Upper lobe of right lung (tissue), 1 donor: ENCODE data around the gene CDH4. TPM values are rescaled to one million over a fixed set of nuclear protein-coding genes. Genes with fewer than 3 reads are reported as not detected.
A peak's percentile ranks its signal among the peaks of the same experiment; 100 is the strongest.

Experiments used
- ATAC-seq: fragments of 200-7000 bp; cut with Tn5 transposase; one replicate; pipeline ENCODE4 v1.9.1; 2020; ENCODE audit warnings: mild to moderate bottlenecking, moderate library complexity
- DNase-seq: peaks from one replicate; pipeline ENCODE4 v3.0.0-alpha.2; 2020
- H3K27ac ChIP-seq: fragments of 200-600 bp; one replicate; pipeline ENCODE4 v1.8.0; 2022
- H3K27me3 ChIP-seq: fragments of 200-600 bp; one replicate; pipeline ENCODE4 v1.8.0; 2022; ENCODE audit warnings: mild to moderate bottlenecking
- H3K36me3 ChIP-seq: fragments of 200-600 bp; one replicate; pipeline ENCODE4 v1.8.0; 2022
- H3K4me1 ChIP-seq: fragments of 200-600 bp; one replicate; pipeline ENCODE4 v1.8.0; 2022
- H3K4me3 ChIP-seq: fragments of 200-600 bp; one replicate; pipeline ENCODE4 v1.8.0; 2022; ENCODE audit warnings: mild to moderate bottlenecking
- H3K9me3 ChIP-seq: fragments of 200-600 bp; one replicate; pipeline ENCODE4 v1.8.0; 2022
- intact Hi-C: fragments of 100-400 bp; cut with DNase I; formaldehyde crosslinking; loops from one replicate; pipeline ENCODE4 v1.11.0; 2022
- total RNA-seq: library from RNA; stranded (reverse); fragmentation: NEBNext Ultra II Directional; extraction: Animal tissue kit (Norgen Biotek cat#: 25700); gene quantifications from one replicate; pipeline ENCODE4 v1.2.1, GENCODE V29; 2021
- TF ChIP-seq, protein P1 (sequence below): fragments of 200-600 bp; IDR thresholded peaks from one replicate; pipeline ENCODE4 v1.8.0; 2022; ENCODE audit warnings: antibody characterized with exemption
- donor health status: DM: no; HTN: yes; CAD: no; lungs with severe emphysema.

Gene CDH4
- total RNA-seq, 1 donor from 2014 or later, result 0.23 TPM

DNA sequence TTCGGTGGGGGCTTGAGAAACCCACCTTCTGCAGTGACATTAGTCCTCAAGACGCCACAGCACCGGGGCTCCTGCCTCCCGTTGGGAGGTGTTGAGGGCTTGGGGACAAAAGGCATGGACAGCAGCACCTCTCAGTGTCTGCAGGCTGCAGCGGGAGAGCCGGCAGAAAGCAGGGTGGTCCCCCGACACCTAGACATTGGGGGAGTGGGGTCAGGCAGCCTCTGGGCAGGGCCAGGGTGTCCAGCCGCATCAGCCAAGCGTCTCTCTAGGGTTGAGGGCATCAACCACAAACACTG, 549.0 kb downstream of the CDH4 start:
- intact Hi-C loops, result no loop called here

DNA sequence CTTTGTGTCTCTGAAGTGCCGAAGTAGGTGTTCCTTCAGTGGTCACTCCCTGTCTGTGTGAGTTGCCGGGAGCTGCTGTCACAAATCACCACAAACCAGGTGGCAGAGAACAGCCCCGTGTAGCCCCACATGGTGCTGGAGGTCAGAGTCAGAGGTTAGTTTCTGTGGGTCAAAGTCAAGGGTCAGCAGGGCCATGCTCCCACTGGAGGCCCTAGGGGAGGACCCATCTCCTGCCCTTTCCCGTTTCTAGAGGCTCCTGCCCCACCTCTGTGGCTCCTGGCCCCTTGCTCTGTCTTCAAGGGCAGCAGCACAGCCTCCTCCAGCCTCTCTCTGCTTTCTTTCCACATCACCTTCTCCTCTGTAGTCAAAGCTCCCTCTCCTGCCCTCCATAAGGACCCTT, 549.4 kb downstream of the CDH4 start:
- Histone ChIP-seq H3K4me3 (no peak overlapping the region), H3K4me1 (no peaks in the 10 kb centered on the region), H3K27me3 (peaks cover 24% of the 10 kb centered on the region), H3K36me3 (no peaks in the 10 kb centered on the region), H3K27ac (no peak overlapping the region), H3K9me3 (no peaks in the 10 kb centered on the region)
- intact Hi-C loops, result no loop called here
- TF ChIP-seq, protein P1, sequence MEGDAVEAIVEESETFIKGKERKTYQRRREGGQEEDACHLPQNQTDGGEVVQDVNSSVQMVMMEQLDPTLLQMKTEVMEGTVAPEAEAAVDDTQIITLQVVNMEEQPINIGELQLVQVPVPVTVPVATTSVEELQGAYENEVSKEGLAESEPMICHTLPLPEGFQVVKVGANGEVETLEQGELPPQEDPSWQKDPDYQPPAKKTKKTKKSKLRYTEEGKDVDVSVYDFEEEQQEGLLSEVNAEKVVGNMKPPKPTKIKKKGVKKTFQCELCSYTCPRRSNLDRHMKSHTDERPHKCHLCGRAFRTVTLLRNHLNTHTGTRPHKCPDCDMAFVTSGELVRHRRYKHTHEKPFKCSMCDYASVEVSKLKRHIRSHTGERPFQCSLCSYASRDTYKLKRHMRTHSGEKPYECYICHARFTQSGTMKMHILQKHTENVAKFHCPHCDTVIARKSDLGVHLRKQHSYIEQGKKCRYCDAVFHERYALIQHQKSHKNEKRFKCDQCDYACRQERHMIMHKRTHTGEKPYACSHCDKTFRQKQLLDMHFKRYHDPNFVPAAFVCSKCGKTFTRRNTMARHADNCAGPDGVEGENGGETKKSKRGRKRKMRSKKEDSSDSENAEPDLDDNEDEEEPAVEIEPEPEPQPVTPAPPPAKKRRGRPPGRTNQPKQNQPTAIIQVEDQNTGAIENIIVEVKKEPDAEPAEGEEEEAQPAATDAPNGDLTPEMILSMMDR, result no peak
- no peak for DNase-seq
- no peak for ATAC-seq

More for the DNA sequence above, 549.0 kb downstream of the CDH4 start:
- peaks cover 24% of the 10 kb centered on the region for H3K27me3 ChIP-seq
- no peaks in the 10 kb centered on the region for H3K4me1 ChIP-seq
- DNase-seq (no peak), ATAC-seq (no peak)
- H3K36me3 ChIP-seq, result no peaks in the 10 kb centered on the region
- H3K27ac ChIP-seq, result no peak overlapping the region
- TF ChIP-seq, protein P1, result no peak
- no peak overlapping the region for H3K4me3 ChIP-seq
- H3K9me3 ChIP-seq, result no peaks in the 10 kb centered on the region

DNA sequence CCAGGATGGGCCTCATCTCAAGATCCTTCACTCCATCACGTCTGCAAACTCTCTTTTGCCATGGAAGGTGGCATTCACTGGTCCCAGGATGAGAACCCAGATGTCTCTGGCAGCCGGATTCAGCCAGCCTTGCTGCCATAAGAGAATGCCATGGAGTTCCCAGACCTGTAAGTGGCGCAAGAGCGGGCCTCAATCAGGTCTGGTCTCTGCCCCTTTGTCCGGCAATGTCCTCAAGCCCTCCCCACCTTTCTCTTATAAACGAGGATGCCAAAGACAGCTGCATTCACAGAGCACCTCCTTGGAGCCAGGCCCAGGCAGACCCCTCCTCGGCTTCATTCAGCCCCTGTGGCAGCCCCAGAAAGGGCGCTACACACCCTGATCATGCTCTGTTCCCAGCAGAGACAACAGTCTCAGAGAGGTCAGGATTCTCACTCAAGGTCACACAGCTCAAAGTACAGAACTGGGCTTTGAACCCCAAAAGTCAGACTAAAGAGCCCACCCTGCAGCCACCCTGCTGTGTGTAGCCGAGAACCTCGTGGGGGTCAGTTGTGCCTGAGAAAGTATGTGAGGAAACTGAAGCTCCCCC, 549.9 kb downstream of the CDH4 start:
- peak; percentile 30 for DNase-seq
- H3K4me1 ChIP-seq, result no peaks in the 10 kb centered on the region
- intact Hi-C loops, result no loop called here
- no peak for ATAC-seq
- H3K27ac ChIP-seq, result no peak overlapping the region
- H3K27me3 ChIP-seq, result peaks cover 24% of the 10 kb centered on the region
- H3K9me3 ChIP-seq, result no peaks in the 10 kb centered on the region
- TF ChIP-seq, protein P1, result no peak
- H3K4me3 ChIP-seq, result no peak overlapping the region
- no peaks in the 10 kb centered on the region for H3K36me3 ChIP-seq

DNA sequence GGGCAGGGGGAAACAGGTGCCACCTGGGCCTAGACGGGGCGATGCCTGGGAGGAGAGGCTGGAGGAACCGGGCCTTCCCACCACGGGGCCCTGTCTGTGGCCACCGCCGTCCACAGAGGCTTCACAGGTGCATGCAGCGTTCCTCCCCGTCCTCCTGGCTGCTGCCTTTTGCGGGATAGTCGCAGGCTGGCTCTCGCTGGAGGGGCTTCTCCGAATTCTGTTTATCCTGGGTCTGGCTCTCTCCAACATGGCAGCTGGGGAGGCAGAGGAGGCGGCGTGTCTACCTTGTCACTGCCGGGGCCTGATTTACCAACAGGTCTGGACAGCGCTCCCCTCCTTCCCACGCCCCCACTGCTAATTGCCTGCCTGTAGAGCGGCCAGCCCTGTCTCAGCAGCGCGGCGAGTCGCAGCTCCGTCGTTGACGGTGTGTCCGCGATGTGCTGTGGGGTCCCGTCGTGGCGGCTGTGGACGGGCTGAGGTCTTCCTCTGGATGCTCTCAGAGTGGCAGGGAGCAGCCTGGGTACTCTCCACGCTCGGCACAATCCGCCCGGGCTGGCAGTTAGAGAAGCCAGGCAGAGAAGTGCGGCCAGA, 550.8 kb downstream of the CDH4 start:
- peaks cover 24% of the 10 kb centered on the region for H3K27me3 ChIP-seq
- H3K27ac ChIP-seq, result no peak overlapping the region
- no peaks in the 10 kb centered on the region for H3K36me3 ChIP-seq
- H3K4me3 ChIP-seq, result no peak overlapping the region
- peak; percentile 51 for DNase-seq
- no peaks in the 10 kb centered on the region for H3K4me1 ChIP-seq
- no peak for ATAC-seq
- H3K9me3 ChIP-seq, result no peaks in the 10 kb centered on the region
- intact Hi-C loops, result no loop called here
- TF ChIP-seq, protein P1, result no peak

DNA sequence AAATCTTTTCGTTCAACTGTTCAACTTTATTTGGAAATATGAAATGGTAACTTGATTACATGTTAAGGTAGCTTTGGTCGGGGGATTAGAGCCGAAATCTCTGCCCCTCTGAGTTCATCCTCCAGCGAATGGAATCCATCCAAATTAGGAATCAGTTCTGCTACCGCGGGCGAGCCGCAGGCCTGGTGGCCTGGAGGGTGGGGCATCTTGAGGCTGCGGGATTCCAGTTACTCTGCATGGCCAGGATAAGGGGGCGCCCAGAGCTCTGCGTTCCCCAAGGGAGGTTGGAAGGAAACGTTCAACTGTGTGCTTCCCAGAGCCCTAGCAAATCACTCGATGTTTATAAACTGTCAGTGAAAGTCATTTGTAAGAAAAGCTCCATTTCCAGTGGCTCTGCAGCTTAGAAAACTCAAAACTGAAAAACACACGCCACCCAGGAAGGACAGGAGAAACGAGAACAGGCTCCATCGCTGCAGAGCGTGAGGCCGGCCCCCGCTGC, 551.4 kb downstream of the CDH4 start:
- ATAC-seq (no peak), DNase-seq (peak; percentile 44)
- Histone ChIP-seq H3K27ac (no peak overlapping the region), H3K4me3 (no peak overlapping the region), H3K4me1 (no peaks in the 10 kb centered on the region), H3K36me3 (no peaks in the 10 kb centered on the region), H3K9me3 (no peaks in the 10 kb centered on the region), H3K27me3 (peaks cover 27% of the 10 kb centered on the region)
- intact Hi-C loops, result no loop called here
- TF ChIP-seq, protein P1, result no peak
